Astrocyte (in vitro differentiated cells and primary cell): ENCODE measurements around the gene RNF212.

Source experiments
- EZH2 ChIP-seq: IDR thresholded peaks from 2 replicates; pipeline ENCODE4 v1.6.1; 2012; ENCODE audit warnings: mild to moderate bottlenecking, low read length, inconsistent platforms; ENCODE audit not compliant: insufficient read depth
- TF ChIP-seq, protein P1 (sequence below): IDR thresholded peaks from 2 replicates; pipeline ENCODE4 v1.5.1; 2011; ENCODE audit warnings: low read depth, mild to moderate bottlenecking, inconsistent platforms, low read length, moderate library complexity; ENCODE audit not compliant: insufficient read depth

DNA sequence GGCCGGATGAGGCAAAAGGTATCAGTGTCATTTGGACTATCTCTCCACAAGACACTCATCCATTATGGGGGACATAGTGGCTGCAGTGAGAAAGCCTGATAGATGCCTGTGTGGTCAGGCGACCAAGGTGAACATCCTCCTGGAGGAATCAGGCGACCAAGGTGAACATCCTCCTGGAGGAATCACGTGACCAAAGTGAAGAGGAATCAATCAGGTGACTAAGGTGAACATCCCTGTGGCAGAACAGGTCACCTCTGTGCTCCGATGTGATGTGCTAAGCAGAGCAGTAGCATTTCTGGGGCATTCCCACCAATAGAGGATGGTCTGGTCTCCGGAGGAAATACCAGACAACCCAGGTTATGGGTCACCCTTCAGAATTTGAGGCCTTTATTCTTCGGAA, 44.0 kb downstream of the RNF212 start:
- TF ChIP-seq, protein P1, sequence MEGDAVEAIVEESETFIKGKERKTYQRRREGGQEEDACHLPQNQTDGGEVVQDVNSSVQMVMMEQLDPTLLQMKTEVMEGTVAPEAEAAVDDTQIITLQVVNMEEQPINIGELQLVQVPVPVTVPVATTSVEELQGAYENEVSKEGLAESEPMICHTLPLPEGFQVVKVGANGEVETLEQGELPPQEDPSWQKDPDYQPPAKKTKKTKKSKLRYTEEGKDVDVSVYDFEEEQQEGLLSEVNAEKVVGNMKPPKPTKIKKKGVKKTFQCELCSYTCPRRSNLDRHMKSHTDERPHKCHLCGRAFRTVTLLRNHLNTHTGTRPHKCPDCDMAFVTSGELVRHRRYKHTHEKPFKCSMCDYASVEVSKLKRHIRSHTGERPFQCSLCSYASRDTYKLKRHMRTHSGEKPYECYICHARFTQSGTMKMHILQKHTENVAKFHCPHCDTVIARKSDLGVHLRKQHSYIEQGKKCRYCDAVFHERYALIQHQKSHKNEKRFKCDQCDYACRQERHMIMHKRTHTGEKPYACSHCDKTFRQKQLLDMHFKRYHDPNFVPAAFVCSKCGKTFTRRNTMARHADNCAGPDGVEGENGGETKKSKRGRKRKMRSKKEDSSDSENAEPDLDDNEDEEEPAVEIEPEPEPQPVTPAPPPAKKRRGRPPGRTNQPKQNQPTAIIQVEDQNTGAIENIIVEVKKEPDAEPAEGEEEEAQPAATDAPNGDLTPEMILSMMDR = no peak
- no peak for TF ChIP-seq EZH2
